ENCODE results near the gene CPPED1.

DNA sequence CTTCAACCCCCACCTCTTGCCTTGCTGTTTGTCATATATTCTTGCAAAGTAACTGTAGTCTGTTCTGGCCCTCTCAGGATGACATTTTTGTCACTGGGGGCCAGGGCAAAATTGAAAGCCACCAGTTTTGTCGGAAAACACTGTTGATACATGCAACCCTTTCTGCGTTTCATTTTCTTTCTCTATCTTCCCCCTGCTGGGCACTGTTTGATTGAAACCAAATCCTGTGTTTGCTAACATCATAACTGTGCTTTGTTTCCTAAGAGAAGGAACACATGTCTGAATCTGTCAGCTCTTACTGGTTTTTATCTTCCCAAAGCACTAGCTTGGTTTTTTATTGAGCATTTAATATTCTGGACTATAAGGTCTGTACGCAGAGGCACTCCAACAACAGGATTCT is 11.7 kb upstream of the CPPED1 start:
- no peak for TF ChIP-seq TAF1 (IDR thresholded peaks at IDR 0.05; ENCODE audit: low read depth, low read length)
- no peak for TF ChIP-seq POLR2AphosphoS5 (IDR thresholded peaks at IDR 0.05; ENCODE audit: low read depth, low read length)
- no peak for TF ChIP-seq POLR2A (IDR thresholded peaks at IDR 0.05; ENCODE audit: low read depth, low read length)
- TF ChIP-seq PAX5 (IDR thresholded peaks at IDR 0.05; ENCODE audit: insufficient read depth, low read length, severe bottlenecking), result no peak
- TF ChIP-seq POU2F2 (IDR thresholded peaks at IDR 0.05; ENCODE audit: low read depth, low read length), result no peak
